Stimulated activated CD4-positive, alpha-beta T cell treated with anti-CD3 and anti-CD28 coated beads, Interleukin-2, amount 100 ng/mL, for 4 hours (primary cell): Measurements from ENCODE around the gene HCAR3.

Experiments
- DNase-seq: peaks from one replicate; pipeline ENCODE4 v3.0.0-alpha.2; 2020; ENCODE audit warnings: low read depth

Gene HCAR3

DNA sequence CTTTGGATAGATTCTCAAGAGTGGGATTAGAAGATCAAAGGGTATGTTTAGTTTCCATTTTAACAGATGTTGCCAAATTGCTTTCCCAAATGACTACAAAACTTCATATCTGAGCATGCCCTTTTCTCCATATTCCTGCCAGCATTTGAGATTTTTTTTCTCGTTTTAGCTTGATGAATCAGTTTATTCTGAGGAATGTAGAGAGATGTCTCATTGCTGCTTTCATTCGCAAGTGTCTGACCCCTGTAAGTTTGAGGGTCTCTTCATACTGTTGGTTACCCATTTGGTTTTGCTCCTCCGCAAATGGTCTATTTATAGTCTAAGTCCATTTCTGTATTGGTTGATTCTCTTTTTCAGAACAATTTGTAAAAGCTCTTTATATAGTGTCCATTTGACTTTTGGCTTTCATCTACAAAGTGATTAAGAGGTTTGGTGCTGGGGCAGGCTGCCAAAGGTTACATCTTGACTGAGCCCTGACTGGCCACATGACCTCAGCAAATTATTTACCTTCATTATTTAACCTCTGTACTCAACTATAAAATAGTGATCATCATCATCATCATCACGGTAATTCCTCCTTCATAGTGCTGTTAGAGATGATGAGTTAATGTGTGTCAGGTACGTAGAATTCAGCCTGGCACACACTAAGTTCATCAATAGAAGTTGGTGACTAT, 47.1 kb downstream of the HCAR3 start:
- no peak for DNase-seq

DNA sequence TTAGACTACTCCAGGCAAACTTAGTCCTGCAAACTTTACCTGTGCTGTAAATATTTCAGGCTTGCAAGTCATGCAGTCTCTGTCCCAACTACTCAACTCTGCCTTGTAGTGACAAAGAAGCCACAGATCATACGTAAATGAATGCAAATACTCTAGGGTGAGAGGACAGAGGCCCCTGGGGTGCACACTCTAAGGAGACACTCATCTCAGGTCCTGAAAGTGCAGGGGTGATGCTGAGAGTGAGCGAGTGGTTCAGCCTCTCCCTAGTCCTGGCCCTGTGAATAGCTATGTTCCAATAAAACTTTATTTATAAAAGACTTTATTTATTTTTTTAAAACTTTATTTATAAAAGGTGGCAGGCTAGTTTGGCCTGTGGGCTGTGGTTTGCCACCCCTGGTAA, 48.3 kb downstream of the HCAR3 start:
- DNase-seq = no peak

DNA sequence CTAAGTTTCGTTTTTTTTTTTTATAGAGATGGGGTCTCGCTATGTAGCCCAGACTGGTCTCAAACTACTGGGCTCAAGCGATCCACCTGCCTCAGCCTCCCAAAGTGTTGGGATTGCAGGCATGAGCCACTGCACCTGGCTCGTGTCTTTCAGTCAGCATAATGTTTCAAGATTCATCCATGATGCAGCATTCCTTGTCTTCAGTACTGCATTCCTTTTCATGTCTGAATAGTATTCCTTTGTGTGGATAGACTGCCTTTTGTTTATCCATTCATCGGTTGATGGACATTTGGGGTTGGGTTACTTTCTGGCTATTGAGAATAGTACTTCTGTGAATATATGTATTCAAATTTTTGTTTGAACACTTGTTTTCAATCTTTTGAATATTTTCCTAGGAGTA, 50.9 kb downstream of the HCAR3 start:
- no peak for DNase-seq

DNA sequence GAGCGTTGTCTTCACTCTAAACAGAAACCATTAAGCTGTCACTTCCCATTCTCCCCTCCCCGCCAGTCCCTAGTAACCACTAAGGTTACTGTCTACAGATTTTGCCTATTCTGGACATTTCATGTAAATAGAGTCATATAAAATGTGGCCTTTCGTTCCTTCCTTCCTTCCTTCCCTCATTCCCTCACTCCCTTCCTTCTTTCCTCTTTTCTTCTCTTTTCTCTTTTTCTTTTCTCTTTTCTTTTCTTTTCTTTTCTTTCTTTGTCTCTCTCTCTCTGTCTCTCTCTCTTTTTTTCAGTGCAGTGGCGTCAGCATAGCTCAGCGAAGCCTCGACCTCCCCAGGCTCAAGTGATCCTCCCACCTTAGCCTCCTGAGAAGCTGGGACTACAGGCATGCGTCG, 51.3 kb downstream of the HCAR3 start:
- DNase-seq = no peak
